GM12872 (cell line): ENCODE measurements around the gene FAM118B.

Source experiments
- CTCF ChIP-seq: IDR thresholded peaks from 3 replicates; pipeline ENCODE4 v1.5.1; 2011; ENCODE audit warnings: low read depth, mild to moderate bottlenecking, low read length, moderate library complexity; ENCODE audit not compliant: insufficient read depth

The FAM118B gene

GRCh38 chr11:126267650-126268049 lies 56.1 kb downstream of the FAM118B start:
- TF ChIP-seq CTCF = no peak

- TF ChIP-seq CTCF = no peak
These were observed 56.8 kb downstream of the FAM118B start for GRCh38 chr11:126268361-126268707.

- TF ChIP-seq CTCF = no peak
These were observed 57.4 kb downstream of the FAM118B start, which contains the start of the genes FOXRED1 and SRPRA for GRCh38 chr11:126268708-126269579. Gene FOXRED1, plus strand, starts transcription at chr11:126269154. Its CDS starts 53 bp downstream, at chr11:126269207. Gene SRPRA, minus strand, starts transcription at chr11:126268895. Its CDS starts 91 bp downstream, at chr11:126268804.

GRCh38 chr11:126277322-126277721 lies 65.7 kb downstream of the FAM118B start:
- TF ChIP-seq CTCF = no peak

GRCh38 chr11:126277780-126278179 lies 66.2 kb downstream of the FAM118B start:
- TF ChIP-seq CTCF = no peak

- no peak for TF ChIP-seq CTCF
These were observed 67.6 kb downstream of the FAM118B start for GRCh38 chr11:126279191-126279590.

- no peak for TF ChIP-seq CTCF
These were observed 69.0 kb downstream of the FAM118B start for GRCh38 chr11:126280595-126280994.
